DMS53 treated with DMSO at 0.1 percent for 48 hours (cell line): ENCODE data around the gene METTL21C.

Source experiments
- DNase-seq: peaks from one replicate; lab custom pipeline; 2025; ENCODE audit not compliant: unreplicated experiment; lab: John Stamatoyannopoulos, UW

METTL21C gene

GRCh38 chr13:102667911-102668310, 26.9 kb downstream of the METTL21C start:
- no peak for DNase-seq

- DNase-seq, result no peak
Observed at GRCh38 chr13:102667023-102667422, 27.8 kb downstream of the METTL21C start.

GRCh38 chr13:102659168-102659713, 35.6 kb downstream of the METTL21C start:
- no peak for DNase-seq

- no peak for DNase-seq
Observed at GRCh38 chr13:102658660-102659059, 36.2 kb downstream of the METTL21C start.

- no peak for DNase-seq
Observed at GRCh38 chr13:102657630-102658029, 37.2 kb downstream of the METTL21C start.

DNA sequence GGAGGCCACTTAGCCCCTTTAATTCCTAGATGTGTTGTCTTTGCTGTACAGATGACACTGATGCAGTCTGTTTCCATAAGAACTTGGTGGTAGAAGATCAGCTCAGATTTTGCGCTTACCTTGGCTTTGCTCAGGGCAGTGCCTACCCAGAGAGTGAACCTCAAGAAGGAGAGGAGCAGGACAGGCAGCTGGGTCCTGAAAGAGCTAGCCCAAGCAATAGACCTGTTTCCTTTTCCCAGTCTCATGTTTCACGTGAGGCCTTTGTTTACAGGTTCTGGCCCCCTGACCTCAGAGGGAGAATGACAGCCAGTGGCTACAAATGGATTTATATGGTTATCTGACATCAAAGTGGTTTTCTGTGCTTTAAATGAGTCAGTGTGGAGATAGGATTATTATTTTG, 40.1 kb downstream of the METTL21C start:
- no peak for DNase-seq

- DNase-seq, result no peak
Observed at GRCh38 chr13:102651892-102652291, 43.0 kb downstream of the METTL21C start.

GRCh38 chr13:102651392-102651791, 43.5 kb downstream of the METTL21C start:
- no peak for DNase-seq

GRCh38 chr13:102650444-102650843, 44.4 kb downstream of the METTL21C start:
- no peak for DNase-seq

DNA sequence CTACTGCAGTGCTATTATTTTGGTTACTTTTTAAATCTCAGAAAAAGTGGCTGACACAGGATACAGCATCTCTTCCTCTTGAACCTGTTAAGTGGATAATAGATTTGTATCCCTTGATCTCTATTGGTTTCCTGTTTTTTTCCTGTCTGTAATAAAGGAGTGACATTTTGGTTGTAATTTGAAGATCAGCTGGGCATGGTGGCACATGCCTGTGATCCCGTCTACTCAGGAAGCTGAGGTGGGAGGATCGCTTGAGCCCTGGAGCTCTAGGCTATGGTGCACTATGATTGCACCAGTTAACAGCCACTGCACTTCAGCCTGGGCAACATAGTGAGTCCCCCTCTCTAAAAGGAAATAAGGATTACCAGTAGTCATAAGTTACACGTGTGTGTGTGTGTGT, 46.8 kb downstream of the METTL21C start:
- no peak for DNase-seq

DNA sequence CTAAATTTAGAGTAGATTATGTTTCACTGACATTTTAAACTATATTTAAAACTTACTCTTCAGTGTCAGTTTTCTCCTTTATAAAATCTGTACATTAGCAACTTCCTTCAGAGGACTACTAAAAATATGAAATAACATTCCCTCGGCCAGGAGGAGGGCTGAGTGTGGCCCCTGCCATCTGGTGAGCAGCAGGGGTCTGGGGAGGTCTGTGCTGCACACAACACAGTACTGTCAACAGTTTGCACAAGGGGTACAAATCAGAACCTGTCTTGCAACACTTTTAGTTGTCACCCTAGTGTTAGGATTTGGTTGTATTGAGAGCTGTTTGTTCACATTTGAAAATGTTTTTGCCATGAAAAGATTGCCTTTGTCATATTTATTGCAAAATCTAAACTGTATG, 49.1 kb downstream of the METTL21C start:
- DNase-seq, result no peak

- no peak for DNase-seq
Observed at GRCh38 chr13:102643656-102644055, 51.2 kb downstream of the METTL21C start.

DNA sequence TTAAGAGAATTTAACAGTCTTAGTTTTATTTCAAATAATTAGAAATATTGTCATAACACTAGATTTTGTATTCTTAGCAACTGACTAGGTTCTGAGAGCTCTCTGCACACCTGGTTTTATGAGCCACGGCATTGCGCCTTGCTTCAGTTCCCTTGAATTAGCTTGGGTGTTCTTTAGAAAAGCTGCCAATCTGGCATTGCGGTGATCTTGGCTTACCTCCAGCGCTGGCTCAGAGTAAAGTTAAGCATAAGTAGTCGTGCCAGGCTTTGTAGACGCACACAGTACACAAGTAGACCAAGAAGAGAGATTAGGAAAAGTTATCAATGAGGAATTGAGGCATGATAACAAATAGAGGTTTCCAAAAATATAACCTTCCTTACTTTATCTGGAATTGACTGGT, 52.4 kb downstream of the METTL21C start:
- DNase-seq, result no peak

- DNase-seq, result no peak
Observed at GRCh38 chr13:102642029-102642428, 52.8 kb downstream of the METTL21C start.

- DNase-seq, result no peak
Observed at GRCh38 chr13:102638741-102639140, 56.1 kb downstream of the METTL21C start.
